HG03139 (cell line): ENCODE measurements around the gene DOCK1.
"Not testable (repeated sequence)": the region's sequence is repeated elsewhere in the genome, so short reads cannot be mapped to it uniquely, and the experiment has no call there.

Experiments used
- ATAC-seq: cut with Tn5 transposase; IDR thresholded peaks from one replicate; pipeline ENCODE4 v1.9.1; 2021; ENCODE audit not compliant: unreplicated experiment

DOCK1 gene

GRCh38 chr10:127300868-127301321, 395.7 kb downstream of the DOCK1 start:
- no peak for ATAC-seq

DNA sequence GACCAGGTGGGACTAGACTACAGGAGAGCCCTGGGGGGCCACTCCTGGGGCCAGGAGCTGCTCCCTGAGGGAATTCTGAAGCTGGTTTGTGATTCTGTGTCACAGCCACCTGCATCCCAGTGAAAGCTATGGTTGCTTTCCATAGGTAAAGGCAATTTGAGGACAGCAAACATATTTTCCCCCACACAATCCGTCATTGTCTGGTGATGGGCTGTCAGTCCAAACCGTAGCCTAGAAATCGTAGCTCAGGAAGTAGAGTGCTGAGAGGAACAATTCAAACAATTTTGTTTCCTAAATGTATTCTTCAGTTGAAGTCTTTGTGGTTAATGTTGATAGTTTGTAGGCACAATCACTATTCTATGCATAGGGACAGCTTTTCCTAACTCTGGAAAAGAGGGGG, 397.1 kb downstream of the DOCK1 start:
- ATAC-seq: no peak

GRCh38 chr10:127303105-127303504, 397.9 kb downstream of the DOCK1 start:
- no peak for ATAC-seq

- ATAC-seq: no peak
Measured at GRCh38 chr10:127303746-127304145, 398.5 kb downstream of the DOCK1 start.

- ATAC-seq: no peak
Measured at GRCh38 chr10:127306479-127306878, 401.3 kb downstream of the DOCK1 start.

DNA sequence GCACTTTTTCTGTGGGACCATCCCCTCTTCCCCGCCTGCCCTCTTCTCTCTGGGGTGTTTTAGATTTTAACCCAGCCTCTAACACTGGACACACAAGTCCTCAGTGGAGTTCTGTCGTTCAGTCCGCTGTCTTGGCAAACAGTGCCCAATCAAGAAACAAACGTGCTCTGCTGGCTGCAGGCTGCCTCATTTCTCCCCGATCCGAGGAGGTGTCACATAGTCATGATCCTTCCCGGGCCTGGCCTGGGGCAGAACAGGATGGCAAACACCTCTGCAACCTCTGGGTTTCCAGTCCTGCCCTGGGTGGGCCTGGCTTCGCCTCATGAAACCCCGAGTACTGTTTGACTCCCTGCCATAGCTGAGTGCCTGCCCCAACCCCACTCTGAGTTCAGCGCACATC, 402.1 kb downstream of the DOCK1 start:
- ATAC-seq: no peak

GRCh38 chr10:127308031-127308430, 402.8 kb downstream of the DOCK1 start:
- ATAC-seq: no peak

DNA sequence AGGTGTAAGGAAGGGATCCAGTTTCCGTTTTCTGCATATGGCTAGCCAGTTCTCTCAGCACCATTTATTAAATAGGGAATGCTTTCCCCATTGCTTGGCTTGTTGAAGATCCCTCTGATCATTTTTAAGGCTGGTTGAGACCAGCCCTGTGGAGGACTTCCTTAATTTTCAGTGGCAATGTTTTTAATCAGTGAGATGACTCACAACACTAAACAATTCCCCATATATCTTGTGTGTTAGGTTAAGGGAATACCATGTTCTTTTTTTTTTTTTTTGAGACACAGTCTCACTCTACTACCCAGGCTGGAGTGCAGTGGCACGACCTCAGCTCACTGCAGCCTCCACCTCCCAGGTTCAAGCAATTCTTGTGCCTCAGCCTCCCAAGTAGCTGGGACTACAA, 404.4 kb downstream of the DOCK1 start:
- not testable (repeated sequence) for ATAC-seq

DNA sequence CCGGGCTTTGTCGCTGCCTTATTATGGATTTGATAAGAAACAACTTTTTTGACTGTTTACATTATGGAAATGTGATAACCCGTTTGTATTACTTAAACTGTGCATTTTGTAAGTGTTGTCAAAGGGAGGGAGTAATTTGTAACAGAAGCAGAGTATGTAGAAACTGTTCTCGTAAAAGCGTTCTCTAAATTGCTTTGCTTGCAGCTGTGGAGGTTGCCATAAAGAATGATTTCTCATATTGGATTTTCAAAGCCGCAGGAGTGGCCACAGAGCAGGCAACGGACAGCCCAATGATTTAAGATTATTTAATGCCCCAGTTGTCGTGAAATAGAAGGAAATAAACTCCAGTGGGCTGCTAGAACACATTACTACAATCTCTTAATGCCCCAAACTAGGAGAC, 405.2 kb downstream of the DOCK1 start:
- ATAC-seq: no peak

- ATAC-seq: no peak
Measured at GRCh38 chr10:127310923-127311322, 405.7 kb downstream of the DOCK1 start.

DNA sequence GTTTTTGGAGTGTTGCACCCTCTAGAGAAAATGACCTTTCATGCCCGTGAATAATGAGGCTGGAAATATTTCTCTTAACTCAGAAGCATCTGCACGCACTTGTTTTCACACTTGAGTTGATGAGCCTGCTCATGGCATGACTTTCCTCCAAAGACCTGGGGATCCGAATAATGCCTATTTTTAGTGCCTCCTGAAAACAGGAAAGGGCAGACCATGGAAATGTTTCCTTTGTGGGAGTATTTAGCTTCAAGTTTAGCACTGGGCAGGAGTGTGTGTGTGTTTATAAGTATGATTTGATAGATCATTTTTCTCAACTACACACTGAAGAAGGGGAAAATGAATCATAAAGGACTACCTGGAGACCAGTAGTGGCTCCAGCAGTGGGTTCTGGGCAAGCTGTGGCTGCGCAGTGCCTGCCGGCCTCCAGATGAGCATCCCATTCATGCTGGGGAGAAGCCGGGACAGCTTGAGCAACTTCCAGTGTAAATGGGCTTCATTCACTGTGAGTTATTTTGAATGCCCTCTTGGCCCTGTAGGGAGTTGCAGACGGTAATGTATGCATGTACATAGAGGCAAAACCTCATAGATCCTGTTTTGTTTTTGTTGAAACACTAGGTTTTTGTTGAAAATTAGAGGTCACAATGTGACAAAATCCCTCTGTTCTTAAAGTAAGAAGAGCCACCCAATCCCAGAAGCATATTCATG, 408.9 kb downstream of the DOCK1 start:
- no peak for ATAC-seq

DNA sequence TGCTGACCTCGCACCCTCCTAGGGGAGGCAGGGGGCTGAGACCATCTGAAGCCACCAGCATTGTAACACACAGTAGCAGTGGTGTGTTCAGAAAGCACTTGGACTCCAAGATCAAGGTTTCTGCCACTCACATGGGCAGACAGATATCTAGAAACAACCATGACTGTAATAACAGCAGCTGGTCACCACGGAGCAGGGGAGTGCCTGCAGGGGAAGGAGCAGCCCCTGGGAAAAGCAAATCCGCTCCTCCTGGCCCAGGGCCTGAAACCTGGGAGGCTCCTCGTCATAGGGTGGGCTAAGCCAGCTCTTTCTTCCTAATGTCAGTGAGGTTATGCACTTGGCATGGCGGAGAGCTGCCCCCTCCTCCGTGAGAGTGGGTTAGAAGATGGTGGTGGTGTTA, 409.6 kb downstream of the DOCK1 start:
- ATAC-seq: no peak

- ATAC-seq: no peak
Measured at GRCh38 chr10:127315888-127316287, 410.7 kb downstream of the DOCK1 start.

- no peak for ATAC-seq
Measured at GRCh38 chr10:127318396-127318795, 413.2 kb downstream of the DOCK1 start.

DNA sequence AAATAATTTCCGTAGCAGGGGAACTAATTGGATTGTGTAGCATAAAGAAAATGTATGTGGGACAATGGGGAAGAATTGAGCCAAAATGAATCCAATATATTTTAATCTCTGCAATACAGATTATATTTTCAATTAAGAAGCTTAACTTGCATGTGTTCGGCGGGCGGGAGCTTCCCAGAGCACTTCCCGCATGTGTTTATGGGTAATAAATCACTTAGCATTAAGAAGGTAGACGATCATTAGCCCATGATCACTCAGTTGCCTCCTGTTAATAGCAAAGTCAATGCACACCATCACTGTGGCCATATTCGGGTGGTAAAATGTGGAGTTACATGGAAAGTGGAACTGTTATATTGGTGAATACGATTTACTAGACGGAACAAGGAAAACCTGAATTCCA, 414.0 kb downstream of the DOCK1 start:
- no peak for ATAC-seq

DNA sequence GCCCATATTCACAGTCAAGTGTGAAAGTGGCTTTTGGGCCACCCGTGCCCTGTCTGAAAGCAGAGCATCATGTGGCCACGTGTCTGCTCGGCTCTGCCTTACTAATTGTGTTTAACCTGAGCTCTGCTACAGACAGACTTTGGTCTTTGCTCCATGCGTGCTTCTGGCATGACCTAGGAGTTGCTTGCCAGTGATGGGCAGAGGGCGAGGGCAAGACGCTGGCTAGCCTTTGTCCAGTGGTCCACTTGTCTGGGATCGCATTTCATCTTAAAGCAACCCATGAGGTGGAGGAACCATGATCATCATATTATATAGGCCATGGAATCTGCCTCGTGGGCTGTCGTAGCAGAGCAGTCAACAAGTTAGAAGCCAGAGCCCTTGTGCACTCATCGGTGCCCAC, 414.5 kb downstream of the DOCK1 start:
- no peak for ATAC-seq

DNA sequence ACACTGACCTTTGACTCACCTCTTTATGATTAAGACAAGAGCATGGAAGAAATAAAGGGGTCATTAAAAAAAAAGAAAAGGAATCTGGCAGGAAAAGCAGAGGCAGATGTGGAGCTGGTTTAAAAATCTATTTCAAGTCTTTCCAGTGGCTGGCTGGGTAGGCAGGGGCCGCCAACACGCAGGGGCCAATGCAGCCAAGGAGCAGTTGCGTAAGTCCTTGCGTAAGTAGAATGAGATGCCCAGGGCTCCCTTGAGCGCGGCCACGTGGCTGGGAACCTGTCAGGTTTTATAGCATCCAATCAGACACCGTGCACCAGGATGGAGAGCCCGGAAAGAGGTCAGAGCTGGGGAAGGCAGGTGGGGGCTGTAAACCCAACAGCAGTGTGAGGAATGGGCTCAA, 414.9 kb downstream of the DOCK1 start:
- no peak for ATAC-seq

DNA sequence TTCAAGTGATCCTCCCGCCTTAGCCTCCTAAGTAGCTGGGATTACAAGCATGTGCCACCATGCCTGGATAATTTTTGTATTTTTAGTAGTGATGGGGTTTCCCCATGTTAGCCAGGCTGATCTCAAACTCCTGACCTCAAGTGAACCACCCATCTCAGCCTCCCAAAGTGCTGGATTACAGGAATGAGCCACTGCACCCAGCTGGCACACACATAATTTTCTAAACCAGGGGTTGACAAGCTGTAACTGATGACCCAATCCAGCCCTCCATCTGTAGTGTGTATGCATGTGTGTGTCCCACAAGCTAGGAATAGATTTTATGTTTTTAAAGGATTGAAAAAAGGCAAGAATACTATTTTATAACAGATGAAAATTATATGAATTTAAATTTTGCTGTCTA, 417.1 kb downstream of the DOCK1 start:
- no peak for ATAC-seq

- no peak for ATAC-seq
Measured at GRCh38 chr10:127325506-127325905, 420.3 kb downstream of the DOCK1 start.

- ATAC-seq: no peak
Measured at GRCh38 chr10:127326883-127327282, 421.7 kb downstream of the DOCK1 start.

GRCh38 chr10:127331696-127332095, 426.5 kb downstream of the DOCK1 start:
- no peak for ATAC-seq

DNA sequence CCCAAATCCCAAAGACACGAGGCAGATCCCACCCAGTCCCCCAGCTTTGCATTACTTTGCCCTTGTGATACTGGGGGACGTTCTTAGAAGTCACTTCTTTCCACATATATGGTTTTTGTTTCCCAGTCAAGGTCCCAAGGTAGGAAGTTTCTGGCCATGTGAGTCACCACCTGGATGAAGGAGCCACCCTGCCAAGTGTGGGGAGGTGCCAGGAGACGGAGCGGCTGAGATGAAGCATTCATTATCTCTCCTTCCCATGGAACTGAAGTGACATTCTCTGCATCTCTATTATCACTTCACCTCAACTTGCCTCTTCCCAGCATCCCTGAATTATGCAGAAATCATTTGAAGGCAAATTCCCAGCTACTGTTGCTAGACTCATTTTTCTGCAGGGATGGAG, 427.4 kb downstream of the DOCK1 start:
- ATAC-seq: no peak

GRCh38 chr10:127337801-127338200, 432.6 kb downstream of the DOCK1 start:
- no peak for ATAC-seq
